ENCODE data around the gene TMEM205.

GRCh38 chr19:11390359-11390758 lies 44.3 kb upstream of the TMEM205 start:
- TF ChIP-seq CTCF (IDR thresholded peaks at IDR 0.05; ENCODE audit: insufficient read depth, low read length) (no peak), POLR2AphosphoS5 (IDR thresholded peaks at IDR 0.05; ENCODE audit: low read depth) (no peak), REST (IDR thresholded peaks at IDR 0.05; ENCODE audit: insufficient replicate concordance, low read depth) (no peak)

Data from HL-60 (cell line).